Lung (tissue), 12 donors: ENCODE results near the gene FBF1. TPM values are rescaled to one million over a fixed set of nuclear protein-coding genes. Genes with fewer than 3 reads are reported as not detected.

Source experiments
- ATAC-seq: fragments of 200-7000 bp; cut with Tn5 transposase; one replicate; pipeline ENCODE4 v1.9.1; 2020; ENCODE audit warnings: moderate number of reproducible peaks; ENCODE audit not compliant: insufficient read depth, low FRiP score
- DNase-seq, 3 donors: peaks; one replicate each; pipeline ENCODE4 v3.0.0-alpha.2; 2013 to 2017
- H3K27ac ChIP-seq, 2 donors: one replicate each; pipeline ENCODE4 v1.5.1; 2013; ENCODE audit warnings: mild to moderate bottlenecking in 2 of 2, moderate library complexity in 2 of 2, control low read depth in 1 of 2, inconsistent platforms in 1 of 2, low read depth in 1 of 2, low read length in 1 of 2
- H3K27me3 ChIP-seq, 3 donors: one replicate each; pipeline ENCODE4 v1.5.1; 2013; ENCODE audit warnings: low read length in 2 of 3; ENCODE audit not compliant: control insufficient read depth in 3 of 3, insufficient read depth in 3 of 3
- H3K36me3 ChIP-seq, 4 donors: one replicate each; pipeline ENCODE4 v1.5.1; 2013; ENCODE audit warnings: low read length in 4 of 4, mild to moderate bottlenecking in 1 of 4, moderate library complexity in 1 of 4; ENCODE audit not compliant: control insufficient read depth in 4 of 4, insufficient read depth in 4 of 4
- H3K4me1 ChIP-seq, 5 donors: one replicate each; pipeline ENCODE4 v1.5.1; 2013; ENCODE audit warnings: low read length in 5 of 5, mild to moderate bottlenecking in 2 of 5, moderate library complexity in 1 of 5; ENCODE audit not compliant: control insufficient read depth in 5 of 5, insufficient read depth in 5 of 5
- H3K4me3 ChIP-seq: one replicate; pipeline ENCODE4 v1.5.1; 2013; ENCODE audit warnings: mild to moderate bottlenecking, control low read depth, moderate library complexity
- H3K9ac ChIP-seq, 2 donors: one replicate each; pipeline ENCODE4 v1.5.1; 2013; ENCODE audit warnings: low read length in 2 of 2, control low read depth in 1 of 2; ENCODE audit not compliant: insufficient read depth in 1 of 2
- H3K9me3 ChIP-seq, 4 donors: one replicate each; pipeline ENCODE4 v1.5.1; 2013; ENCODE audit warnings: low read length in 3 of 4, mild to moderate bottlenecking in 1 of 4, moderate library complexity in 1 of 4; ENCODE audit not compliant: control insufficient read depth in 4 of 4, insufficient read depth in 3 of 4
- WGBS, 2 donors: extraction: QIAGEN DNeasy Blood & Tissue Kit; methylation state at CpG; one replicate each; pipeline ENCODE4 v1.1.7; 2013; 5-methylcytosine and 5-hydroxymethylcytosine counted together
- polyA plus RNA-seq, 2 donors: library from polyadenylated mRNA; stranded (reverse); fragments of 200-250 nt; gene quantifications; one replicate each; pipeline ENCODE4 v1.2.1, GENCODE V29; 2013
- total RNA-seq, 2 donors: library from RNA; depleted of rRNA in 1 of 2; stranded (reverse); fragments of >200 nt in 1 of 2; gene quantifications; one replicate each; pipeline ENCODE4 v1.2.1, GENCODE V29; 2014 to 2021
- TF ChIP-seq, protein P1 (sequence below): IDR thresholded peaks from 2 replicates; pipeline ENCODE4 v1.5.1; 2012; ENCODE audit warnings: mild to moderate bottlenecking; ENCODE audit errors: control extremely low read depth, extremely low read depth
- donor health status: control.
- donor health status: control.
- donor health status: Bipolar disorder and iron deficiency.
- donor health status: healthy.
- donor health status: DM: yes; HTN: yes; CAD: no.

FBF1 gene
- total and polyA plus RNA-seq, 4 donors = 4.6 to 18.7 (median 13.1) TPM

DNA sequence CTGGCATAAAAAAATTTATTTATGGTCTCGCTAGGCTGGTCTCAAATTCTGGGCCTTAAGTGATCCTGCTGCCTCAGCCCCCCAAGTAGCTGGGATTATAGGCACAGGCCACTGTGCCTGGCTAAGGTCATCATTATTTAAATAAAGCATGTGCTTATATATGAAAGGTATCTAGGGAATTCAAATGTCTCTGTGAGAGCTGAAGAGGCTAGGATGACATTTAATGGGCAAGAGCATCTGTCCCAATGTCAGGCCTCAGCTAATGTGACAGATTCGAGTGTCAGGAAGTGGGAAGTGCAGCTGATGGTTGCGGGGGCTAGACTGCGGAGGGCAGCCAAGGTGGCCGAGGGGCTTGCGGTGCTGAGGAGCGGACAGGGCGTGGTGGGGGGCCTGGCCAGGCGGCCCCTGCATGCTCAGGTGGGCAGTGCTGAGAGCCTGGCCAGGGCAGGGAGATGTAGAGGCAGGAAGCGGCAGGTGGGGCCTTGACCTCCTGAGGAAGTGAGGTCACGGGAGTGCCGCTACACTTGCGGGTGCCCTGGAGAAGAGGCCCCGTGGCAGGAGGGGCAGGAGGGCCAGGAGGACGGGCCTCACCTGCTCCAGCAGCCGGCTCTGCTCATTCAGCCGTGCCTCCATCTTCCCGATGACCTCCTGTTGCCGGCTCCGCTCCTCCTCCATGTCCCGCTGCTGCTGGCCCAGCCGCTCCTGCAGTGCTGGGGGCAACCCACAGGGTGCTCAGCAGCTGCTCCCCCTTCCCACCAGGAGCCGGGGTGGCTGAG lies 23.5 kb downstream of the FBF1 start:
- WGBS, 2 donors = 79 to 89% methylated on average over 19 to 22 of the region's 23 CpGs
- H3K4me3 ChIP-seq = no peak overlapping the region
- no peak for DNase-seq

DNA sequence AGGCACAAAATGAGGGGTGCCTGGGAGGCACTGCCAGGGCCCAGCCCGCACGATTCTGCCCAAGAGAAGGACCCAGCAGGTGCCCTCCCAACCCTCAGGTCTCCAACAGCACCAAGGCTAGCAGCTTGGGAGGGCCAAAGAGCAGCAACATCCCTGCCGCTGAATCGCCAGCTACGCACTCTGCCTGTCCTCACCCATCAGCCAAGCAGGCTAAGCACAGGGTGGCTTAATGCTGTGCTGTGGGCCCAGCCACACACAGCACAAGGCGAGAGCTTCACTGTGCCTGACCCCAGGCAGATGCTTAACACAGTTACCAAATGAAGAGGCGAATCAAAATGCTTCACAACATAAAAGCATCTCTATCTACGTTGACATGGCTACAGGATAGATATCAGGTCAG lies 25.6 kb downstream of the FBF1 start:
- 86 to 88% methylated on average over 8 of the region's 8 CpGs for WGBS, 2 donors
- H3K9me3 ChIP-seq = no peaks in the 10 kb centered on the region

More for the DNA sequence above, 23.5 kb downstream of the FBF1 start:
- Histone ChIP-seq H3K9me3 (no peaks in the 10 kb centered on the region), H3K36me3 (peaks cover 0 to 14% (median 2%) of the 10 kb centered on the region in 4 donors), H3K9ac (no peak overlapping the region), H3K27ac (no peak overlapping the region), H3K4me1 (no peaks in the 10 kb centered on the region), H3K27me3 (no peaks in the 10 kb centered on the region)
- no peak for ATAC-seq
- TF ChIP-seq, protein P1, sequence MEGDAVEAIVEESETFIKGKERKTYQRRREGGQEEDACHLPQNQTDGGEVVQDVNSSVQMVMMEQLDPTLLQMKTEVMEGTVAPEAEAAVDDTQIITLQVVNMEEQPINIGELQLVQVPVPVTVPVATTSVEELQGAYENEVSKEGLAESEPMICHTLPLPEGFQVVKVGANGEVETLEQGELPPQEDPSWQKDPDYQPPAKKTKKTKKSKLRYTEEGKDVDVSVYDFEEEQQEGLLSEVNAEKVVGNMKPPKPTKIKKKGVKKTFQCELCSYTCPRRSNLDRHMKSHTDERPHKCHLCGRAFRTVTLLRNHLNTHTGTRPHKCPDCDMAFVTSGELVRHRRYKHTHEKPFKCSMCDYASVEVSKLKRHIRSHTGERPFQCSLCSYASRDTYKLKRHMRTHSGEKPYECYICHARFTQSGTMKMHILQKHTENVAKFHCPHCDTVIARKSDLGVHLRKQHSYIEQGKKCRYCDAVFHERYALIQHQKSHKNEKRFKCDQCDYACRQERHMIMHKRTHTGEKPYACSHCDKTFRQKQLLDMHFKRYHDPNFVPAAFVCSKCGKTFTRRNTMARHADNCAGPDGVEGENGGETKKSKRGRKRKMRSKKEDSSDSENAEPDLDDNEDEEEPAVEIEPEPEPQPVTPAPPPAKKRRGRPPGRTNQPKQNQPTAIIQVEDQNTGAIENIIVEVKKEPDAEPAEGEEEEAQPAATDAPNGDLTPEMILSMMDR = no peak

DNA sequence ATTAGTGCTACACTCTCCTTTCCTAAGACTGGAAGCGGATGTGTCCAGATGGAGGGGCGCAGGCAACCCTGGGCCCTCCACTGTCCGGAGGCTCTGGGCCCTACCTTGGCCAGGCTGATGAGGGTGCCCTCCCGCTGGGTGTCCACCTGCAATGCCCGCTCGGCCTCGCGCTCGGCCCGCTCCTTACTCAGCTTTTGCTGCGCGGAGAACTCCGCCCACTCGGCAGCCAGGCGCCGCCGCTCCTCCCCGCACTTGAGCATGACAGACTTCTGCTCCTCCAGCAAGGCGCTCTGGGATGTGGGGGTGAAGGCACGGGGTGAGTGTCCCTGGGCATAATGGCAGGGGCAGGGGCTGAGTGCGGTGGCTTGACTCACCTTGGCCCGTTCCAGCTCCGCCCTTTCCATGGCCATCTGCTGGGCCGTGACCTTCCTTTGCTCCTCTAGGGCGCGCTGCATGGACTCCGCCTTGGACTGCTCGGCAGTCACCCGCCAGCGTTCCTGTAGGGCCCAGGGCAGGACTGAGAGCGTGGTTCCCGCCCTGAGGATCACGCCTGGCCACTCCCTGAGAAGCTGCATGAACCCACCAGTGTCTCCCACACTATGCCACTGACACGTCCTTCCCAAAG lies 26.1 kb downstream of the FBF1 start:
- TF ChIP-seq, protein P1 = no peak
- 96% methylated on average over 32 to 34 of the region's 34 CpGs for WGBS, 2 donors
- ATAC-seq (no peak), DNase-seq (no peak)
- Histone ChIP-seq H3K4me3 (no peak overlapping the region), H3K4me1 (peaks cover 0 to 4% (median 0%) of the 10 kb centered on the region in 5 donors), H3K27me3 (no peaks in the 10 kb centered on the region), H3K9ac (no peak overlapping the region), H3K27ac (no peak overlapping the region), H3K9me3 (no peaks in the 10 kb centered on the region), H3K36me3 (peaks cover 0 to 15% (median 2%) of the 10 kb centered on the region in 4 donors)

More for the DNA sequence above, 25.6 kb downstream of the FBF1 start:
- Histone ChIP-seq H3K27ac (no peak overlapping the region), H3K9ac (no peak overlapping the region), H3K36me3 (peaks cover 0 to 15% (median 2%) of the 10 kb centered on the region in 4 donors), H3K4me3 (no peak overlapping the region), H3K27me3 (no peaks in the 10 kb centered on the region), H3K4me1 (peaks cover 0 to 4% (median 0%) of the 10 kb centered on the region in 5 donors)
- TF ChIP-seq, protein P1 = no peak
- ATAC-seq (no peak), DNase-seq (no peak)
